CD4-positive, alpha-beta memory T cell (primary cell): ENCODE data around the gene NELL1. TPM values are rescaled to one million over a fixed set of nuclear protein-coding genes. Genes with fewer than 3 reads are reported as not detected.
"Not testable (repeated sequence)": the region's sequence is repeated elsewhere in the genome, so short reads cannot be mapped to it uniquely, and the experiment has no call there.

Experiments used
- CTCF ChIA-PET: fragments of 350-600 bp; sonication (Branson Sonifier 250); formaldehyde crosslinking; loops from one replicate; lab custom pipeline; 2021; ENCODE audit warnings: inconsistent platforms; ENCODE audit not compliant: partially characterized antibody; lab: Charles Lee
- POLR2A ChIA-PET: fragments of 350-600 bp; sonication (Branson Sonifier 250); formaldehyde crosslinking; loops from one replicate; lab custom pipeline; 2021; ENCODE audit not compliant: partially characterized antibody; lab: Charles Lee
- DNase-seq, 5 donors: peaks; one replicate each; pipeline versions ENCODE4 v3.0.0 to v3.0.0-alpha.2; 2020 to 2022; ENCODE audit warnings: mixed read lengths in 1 of 5
- H3K27ac ChIP-seq: one replicate; pipeline ENCODE4 v1.7.0; 2013; ENCODE audit warnings: low read depth, low read length
- H3K27me3 ChIP-seq: 2 replicates; pipeline ENCODE4 v1.7.0; 2013; ENCODE audit warnings: mild to moderate bottlenecking, low read length, moderate library complexity; ENCODE audit not compliant: insufficient read depth
- H3K36me3 ChIP-seq: 2 replicates; pipeline ENCODE4 v1.7.0; 2013; ENCODE audit warnings: mild to moderate bottlenecking, low read length, moderate library complexity; ENCODE audit not compliant: insufficient read depth
- H3K4me1 ChIP-seq: 2 replicates; pipeline ENCODE4 v1.7.0; 2013; ENCODE audit warnings: mild to moderate bottlenecking, low read length, moderate library complexity; ENCODE audit not compliant: insufficient read depth
- H3K4me3 ChIP-seq, 2 donors: one replicate each; pipeline ENCODE4 v1.7.0; 2013; ENCODE audit warnings: low read length in 2 of 2, mild to moderate bottlenecking in 1 of 2
- H3K9me3 ChIP-seq, 2 donors: one replicate each; pipeline ENCODE4 v1.7.0; 2013; ENCODE audit warnings: low read length in 2 of 2, control low read depth in 1 of 2; ENCODE audit not compliant: control insufficient read depth in 1 of 2
- H3K27ac Mint-ChIP-seq, 7 donors: one replicate each; pipeline ENCODE4 v1.8.0; 2020 to 2021; ENCODE audit warnings: mixed read lengths in 7 of 7, mild to moderate bottlenecking in 6 of 7, inconsistent platforms in 3 of 7, moderate library complexity in 3 of 7
- H3K27me3 Mint-ChIP-seq, 2 donors: one replicate each; pipeline ENCODE4 v1.8.0; 2020 to 2021; ENCODE audit warnings: mixed read lengths in 2 of 2
- H3K36me3 Mint-ChIP-seq, 2 donors: one replicate each; pipeline ENCODE4 v1.8.0; 2020 to 2021; ENCODE audit warnings: mixed read lengths in 2 of 2, inconsistent platforms in 1 of 2, mild to moderate bottlenecking in 1 of 2
- H3K4me1 Mint-ChIP-seq, 4 donors: one replicate each; pipeline ENCODE4 v1.8.0; 2020 to 2021; ENCODE audit warnings: mixed read lengths in 4 of 4, mild to moderate bottlenecking in 1 of 4
- H3K4me3 Mint-ChIP-seq, 8 donors: one replicate each; pipeline ENCODE4 v1.8.0; 2020 to 2021; ENCODE audit warnings: mixed read lengths in 8 of 8, mild to moderate bottlenecking in 7 of 8, moderate library complexity in 6 of 8, inconsistent platforms in 3 of 8
- H3K9me3 Mint-ChIP-seq, 8 donors: one replicate each; pipeline ENCODE4 v1.8.0; 2020 to 2021; ENCODE audit warnings: mixed read lengths in 8 of 8, mild to moderate bottlenecking in 5 of 8, inconsistent platforms in 3 of 8, moderate library complexity in 1 of 8
- intact Hi-C: fragments of 100-400 bp; cut with micrococcal nuclease; formaldehyde crosslinking; loops from one replicate; pipeline ENCODE4 v1.15.1; 2023
- polyA plus RNA-seq, 2 donors: library from polyadenylated mRNA; unstranded; fragments of 300-500 nt; fragmentation: Illumina TruSeq; gene quantifications; one replicate each; pipeline ENCODE4 v1.2.3, GENCODE V29; 2021
- total RNA-seq, 2 experiments: library from RNA; stranded (reverse); gene quantifications; one replicate each; pipeline ENCODE4 v1.2.3, GENCODE V29; 2021

NELL1 gene
- total and polyA plus RNA-seq, 4 experiments from 2014 or later: not detected

GRCh38 chr11:20839231-20839630, 169.8 kb downstream of the NELL1 start:
- peaks cover 0 to 3% (median 0%) of the 10 kb centered on the region in 8 donors for H3K9me3 Mint-ChIP-seq
- intact Hi-C loops: no loop called here
- no peaks in the 10 kb centered on the region for H3K27me3 Mint-ChIP-seq

DNA sequence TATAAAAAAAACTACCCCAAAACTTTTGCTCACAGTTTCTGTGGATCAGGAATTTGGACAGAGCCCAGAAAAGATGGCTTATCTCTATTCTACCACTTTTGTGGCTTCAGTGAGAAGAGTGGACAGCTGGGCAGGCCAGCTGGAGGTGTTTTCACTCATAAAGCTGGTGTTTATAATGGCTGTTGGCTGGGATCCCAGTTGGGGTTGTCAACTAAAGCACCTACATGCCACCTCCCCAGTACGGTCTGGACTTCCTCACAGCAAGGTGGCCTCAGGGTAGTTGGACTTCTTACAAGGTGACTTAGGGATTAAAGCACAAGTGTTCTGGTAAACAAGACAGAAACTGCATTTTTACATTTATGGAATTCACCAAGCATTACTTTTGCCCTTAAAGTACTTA, 171.0 kb downstream of the NELL1 start:
- Histone ChIP-seq H3K36me3 (no peaks in the 10 kb centered on the region), H3K27me3 (no peaks in the 10 kb centered on the region), H3K9me3 (no peaks in the 10 kb centered on the region), H3K27ac (no peak overlapping the region), H3K4me1 (no peaks in the 10 kb centered on the region), H3K4me3 (no peak overlapping the region)
- POLR2A ChIA-PET: no interaction called here
- no peaks in the 10 kb centered on the region for H3K36me3 Mint-ChIP-seq
- peaks cover 0 to 3% (median 0%) of the 10 kb centered on the region in 8 donors for H3K9me3 Mint-ChIP-seq
- intact Hi-C loops: no loop called here
- CTCF ChIA-PET: no interaction called here
- no peaks in the 10 kb centered on the region for H3K4me1 Mint-ChIP-seq
- no peak overlapping the region for H3K4me3 Mint-ChIP-seq
- no peak for DNase-seq
- H3K27ac Mint-ChIP-seq: no peak overlapping the region
- H3K27me3 Mint-ChIP-seq: no peaks in the 10 kb centered on the region

More at GRCh38 chr11:20839231-20839630, 169.8 kb downstream of the NELL1 start:
- Histone ChIP-seq H3K9me3 (no peaks in the 10 kb centered on the region), H3K27ac (no peak overlapping the region), H3K27me3 (no peaks in the 10 kb centered on the region), H3K4me1 (no peaks in the 10 kb centered on the region), H3K4me3 (no peak overlapping the region), H3K36me3 (no peaks in the 10 kb centered on the region)
- POLR2A ChIA-PET: no interaction called here
- H3K36me3 Mint-ChIP-seq: no peaks in the 10 kb centered on the region
- H3K4me1 Mint-ChIP-seq: no peaks in the 10 kb centered on the region
- DNase-seq: no peak
- H3K4me3 Mint-ChIP-seq: no peak overlapping the region
- H3K27ac Mint-ChIP-seq: no peak overlapping the region
- CTCF ChIA-PET: no interaction called here

DNA sequence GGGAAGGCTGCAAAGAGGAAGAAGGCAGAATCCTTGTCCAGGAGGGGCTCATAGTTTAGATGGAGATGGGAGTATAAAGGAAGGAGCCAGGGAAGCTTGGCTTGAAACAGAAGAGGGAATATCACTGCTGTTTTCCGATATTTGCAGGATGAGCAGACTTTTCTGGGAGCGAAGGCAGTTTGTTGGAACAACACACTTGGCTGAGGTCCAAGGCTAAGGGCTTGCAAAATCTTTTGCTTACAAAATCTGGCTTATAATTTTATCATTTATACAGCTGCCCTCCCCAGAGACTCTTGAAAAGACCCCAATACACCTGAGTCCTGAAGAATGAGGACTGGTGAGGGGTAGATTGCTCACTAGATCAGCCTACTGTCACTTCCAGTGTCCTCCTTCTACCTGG, 174.8 kb downstream of the NELL1 start:
- Mint-ChIP-seq H3K27ac (no peak overlapping the region), H3K36me3 (no peaks in the 10 kb centered on the region), H3K4me3 (no peak overlapping the region), H3K9me3 (peaks cover 0 to 5% (median under 1%) of the 10 kb centered on the region in 8 donors), H3K27me3 (no peaks in the 10 kb centered on the region), H3K4me1 (no peaks in the 10 kb centered on the region)
- no peak overlapping the region for H3K4me3 ChIP-seq
- DNase-seq: no peak
- no peaks in the 10 kb centered on the region for H3K9me3 ChIP-seq
- no peaks in the 10 kb centered on the region for H3K36me3 ChIP-seq
- CTCF ChIA-PET: no interaction called here
- POLR2A ChIA-PET: no interaction called here
- intact Hi-C loops: no loop called here
- H3K4me1 ChIP-seq: no peaks in the 10 kb centered on the region
- no peak overlapping the region for H3K27ac ChIP-seq
- H3K27me3 ChIP-seq: no peaks in the 10 kb centered on the region

DNA sequence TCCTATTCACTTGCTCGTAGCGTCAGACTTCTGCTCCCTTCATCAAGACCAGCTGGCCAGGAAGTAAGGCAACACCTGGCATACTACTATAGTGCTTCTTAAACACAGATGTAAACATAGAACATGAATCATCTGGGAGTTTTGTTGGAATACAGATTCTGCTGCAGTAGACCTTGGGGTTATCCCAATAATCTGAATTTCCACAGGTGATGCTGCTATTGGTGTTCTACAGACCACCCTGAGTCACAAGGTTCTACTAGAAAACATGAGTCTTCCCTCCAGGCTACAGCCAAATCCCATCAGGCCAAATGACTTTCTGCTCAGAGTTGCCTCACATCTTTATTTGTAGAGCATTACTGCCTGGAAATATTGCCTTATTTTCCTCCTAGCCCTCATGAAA, 175.2 kb downstream of the NELL1 start:
- H3K27ac Mint-ChIP-seq: no peak overlapping the region
- H3K9me3 Mint-ChIP-seq: peaks cover 0 to 5% (median 0%) of the 10 kb centered on the region in 8 donors
- H3K4me1 ChIP-seq: no peaks in the 10 kb centered on the region
- no peaks in the 10 kb centered on the region for H3K4me1 Mint-ChIP-seq
- H3K27ac ChIP-seq: no peak overlapping the region
- ChIA-PET POLR2A (no interaction called here), CTCF (no interaction called here)
- no peaks in the 10 kb centered on the region for H3K36me3 Mint-ChIP-seq
- no peaks in the 10 kb centered on the region for H3K27me3 ChIP-seq
- intact Hi-C loops: no loop called here
- no peaks in the 10 kb centered on the region for H3K9me3 ChIP-seq
- H3K4me3 ChIP-seq: no peak overlapping the region
- no peaks in the 10 kb centered on the region for H3K36me3 ChIP-seq
- DNase-seq: no peak
- H3K27me3 Mint-ChIP-seq: no peaks in the 10 kb centered on the region
- no peak overlapping the region for H3K4me3 Mint-ChIP-seq

- H3K9me3 ChIP-seq: no peaks in the 10 kb centered on the region
- H3K27ac Mint-ChIP-seq: no peak overlapping the region
- H3K27ac ChIP-seq: no peak overlapping the region
- H3K4me3 Mint-ChIP-seq: no peak overlapping the region
- ChIA-PET POLR2A (no interaction called here), CTCF (no interaction called here)
- no peaks in the 10 kb centered on the region for H3K4me1 ChIP-seq
- no peaks in the 10 kb centered on the region for H3K27me3 ChIP-seq
- H3K9me3 Mint-ChIP-seq: peaks cover 0 to 8% (median 3%) of the 10 kb centered on the region in 8 donors
- no peaks in the 10 kb centered on the region for H3K36me3 ChIP-seq
- H3K4me3 ChIP-seq: no peak overlapping the region
- no peaks in the 10 kb centered on the region for H3K36me3 Mint-ChIP-seq
- no peaks in the 10 kb centered on the region for H3K4me1 Mint-ChIP-seq
- intact Hi-C loops: no loop called here
- no peak for DNase-seq
- H3K27me3 Mint-ChIP-seq: no peaks in the 10 kb centered on the region
Measured at GRCh38 chr11:20854215-20854955, 185.0 kb downstream of the NELL1 start.

- Histone ChIP-seq H3K4me3 (no peak overlapping the region), H3K9me3 (no peaks in the 10 kb centered on the region), H3K27ac (no peak overlapping the region), H3K27me3 (no peaks in the 10 kb centered on the region), H3K36me3 (no peaks in the 10 kb centered on the region), H3K4me1 (no peaks in the 10 kb centered on the region)
- ChIA-PET CTCF (no interaction called here), POLR2A (no interaction called here)
- H3K4me3 Mint-ChIP-seq: no peak overlapping the region
- H3K4me1 Mint-ChIP-seq: no peaks in the 10 kb centered on the region
- no peak overlapping the region for H3K27ac Mint-ChIP-seq
- H3K36me3 Mint-ChIP-seq: no peaks in the 10 kb centered on the region
- no peaks in the 10 kb centered on the region for H3K27me3 Mint-ChIP-seq
- H3K9me3 Mint-ChIP-seq: peaks cover 0 to 9% (median 3%) of the 10 kb centered on the region in 8 donors
- intact Hi-C loops: no loop called here
- DNase-seq: no peak
Measured at GRCh38 chr11:20861322-20861721, 191.9 kb downstream of the NELL1 start.

DNA sequence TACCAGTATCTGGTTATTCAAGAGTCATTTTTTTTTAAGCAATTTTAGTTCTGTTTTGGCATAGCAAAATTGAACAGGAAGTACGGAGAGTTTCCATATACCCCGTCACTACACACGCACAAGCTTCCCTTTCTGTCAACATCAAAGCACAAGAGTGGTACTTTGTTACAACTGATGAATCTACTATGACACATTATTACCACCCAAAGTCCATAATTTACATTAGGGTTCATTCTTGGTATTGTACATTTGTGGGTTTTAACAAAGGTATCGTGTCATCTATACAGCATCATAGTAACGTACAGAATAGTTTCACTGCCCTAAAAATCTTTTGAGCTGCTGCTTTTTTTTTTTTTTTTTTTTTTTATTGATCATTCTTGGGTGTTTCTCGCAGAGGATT, 192.9 kb downstream of the NELL1 start:
- H3K4me3 ChIP-seq, H3K27me3 ChIP-seq, DNase-seq, H3K27ac ChIP-seq, H3K27me3 Mint-ChIP-seq, H3K36me3 Mint-ChIP-seq, H3K4me1 Mint-ChIP-seq, CTCF ChIA-PET, H3K9me3 Mint-ChIP-seq, H3K9me3 ChIP-seq, intact Hi-C loops, H3K36me3 ChIP-seq, POLR2A ChIA-PET, H3K27ac Mint-ChIP-seq, H3K4me3 Mint-ChIP-seq, H3K4me1 ChIP-seq: not testable (repeated sequence)
